ENCODE measurements around the gene PITX1. TPM values are rescaled to one million over a fixed set of nuclear protein-coding genes. Genes with fewer than 3 reads are reported as not detected.
A peak's percentile ranks its signal among the peaks of the same experiment; 100 is the strongest.
"Not testable (repeated sequence)": the region's sequence is repeated elsewhere in the genome, so short reads cannot be mapped to it uniquely, and the experiment has no call there.

PITX1 gene
- total RNA-seq, 1 donor from 2014 or later = not detected

GRCh38 chr5:134993161-134993560 lies 40.9 kb downstream of the PITX1 start:
- no peak for DNase-seq (ENCODE audit: low spot score)
- Histone ChIP-seq H3K27ac (no peak overlapping the region), H3F3A (ENCODE audit: low read depth) (no peaks in the 10 kb centered on the region), H3K4me3 (no peak overlapping the region), H3K79me2 (ENCODE audit: low read depth) (no peaks in the 10 kb centered on the region), H2AFZ (replicated peaks) (no peak overlapping the region), H3K36me3 (no peaks in the 10 kb centered on the region), H3K4me1 (peaks cover 5% of the 10 kb centered on the region), H3K9ac (no peak overlapping the region), H4K20me1 (ENCODE audit: low read depth) (no peaks in the 10 kb centered on the region), H3K27me3 (no peaks in the 10 kb centered on the region), H3K4me2 (no peak overlapping the region), H3K9me3 (ENCODE audit: low read depth) (no peaks in the 10 kb centered on the region)
- Mint-ChIP-seq H3K36me3 (peaks cover 2% of the 10 kb centered on the region), H3K27ac (no peak overlapping the region), H3K4me3 (no peak overlapping the region), H3K27me3 (ENCODE audit: insufficient read depth, low read depth) (peaks cover 5% of the 10 kb centered on the region), H3K4me1 (no peaks in the 10 kb centered on the region), H3K9me3 (peaks cover 4% of the 10 kb centered on the region)
- TF ChIP-seq EZH2phosphoT487 (IDR thresholded peaks at IDR 0.05) (no peak), EZH2 (IDR thresholded peaks at IDR 0.05) (no peak)
- TF ChIP-seq, protein P1, sequence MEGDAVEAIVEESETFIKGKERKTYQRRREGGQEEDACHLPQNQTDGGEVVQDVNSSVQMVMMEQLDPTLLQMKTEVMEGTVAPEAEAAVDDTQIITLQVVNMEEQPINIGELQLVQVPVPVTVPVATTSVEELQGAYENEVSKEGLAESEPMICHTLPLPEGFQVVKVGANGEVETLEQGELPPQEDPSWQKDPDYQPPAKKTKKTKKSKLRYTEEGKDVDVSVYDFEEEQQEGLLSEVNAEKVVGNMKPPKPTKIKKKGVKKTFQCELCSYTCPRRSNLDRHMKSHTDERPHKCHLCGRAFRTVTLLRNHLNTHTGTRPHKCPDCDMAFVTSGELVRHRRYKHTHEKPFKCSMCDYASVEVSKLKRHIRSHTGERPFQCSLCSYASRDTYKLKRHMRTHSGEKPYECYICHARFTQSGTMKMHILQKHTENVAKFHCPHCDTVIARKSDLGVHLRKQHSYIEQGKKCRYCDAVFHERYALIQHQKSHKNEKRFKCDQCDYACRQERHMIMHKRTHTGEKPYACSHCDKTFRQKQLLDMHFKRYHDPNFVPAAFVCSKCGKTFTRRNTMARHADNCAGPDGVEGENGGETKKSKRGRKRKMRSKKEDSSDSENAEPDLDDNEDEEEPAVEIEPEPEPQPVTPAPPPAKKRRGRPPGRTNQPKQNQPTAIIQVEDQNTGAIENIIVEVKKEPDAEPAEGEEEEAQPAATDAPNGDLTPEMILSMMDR (IDR thresholded peaks at IDR 0.05) = no peak

- no peak overlapping the region for H3K9ac ChIP-seq
- no peak overlapping the region for H3K27ac ChIP-seq
- no peaks in the 10 kb centered on the region for H3K9me3 ChIP-seq (ENCODE audit: low read depth)
- H3K4me1 ChIP-seq = peaks cover 5% of the 10 kb centered on the region
- no peak overlapping the region for H2AFZ ChIP-seq (replicated peaks)
- no peak overlapping the region for H3K4me3 Mint-ChIP-seq
- no peaks in the 10 kb centered on the region for H3K79me2 ChIP-seq (ENCODE audit: low read depth)
- DNase-seq (ENCODE audit: low spot score) = no peak
- no peak overlapping the region for H3K27ac Mint-ChIP-seq
- H4K20me1 ChIP-seq (ENCODE audit: low read depth) = no peaks in the 10 kb centered on the region
- no peaks in the 10 kb centered on the region for H3F3A ChIP-seq (ENCODE audit: low read depth)
- no peaks in the 10 kb centered on the region for H3K27me3 ChIP-seq
- no peaks in the 10 kb centered on the region for H3K36me3 Mint-ChIP-seq
- H3K4me2 ChIP-seq = no peak overlapping the region
- no peaks in the 10 kb centered on the region for H3K36me3 ChIP-seq
- peaks cover 4% of the 10 kb centered on the region for H3K9me3 Mint-ChIP-seq
- TF ChIP-seq, protein P1 (IDR thresholded peaks at IDR 0.05) = no peak
- TF ChIP-seq EZH2phosphoT487 (IDR thresholded peaks at IDR 0.05) = no peak
- peaks cover 2% of the 10 kb centered on the region for H3K27me3 Mint-ChIP-seq (ENCODE audit: insufficient read depth, low read depth)
- H3K4me3 ChIP-seq = no peak overlapping the region
- H3K4me1 Mint-ChIP-seq = no peaks in the 10 kb centered on the region
These were observed 41.9 kb downstream of the PITX1 start for GRCh38 chr5:134992148-134992547.

DNA sequence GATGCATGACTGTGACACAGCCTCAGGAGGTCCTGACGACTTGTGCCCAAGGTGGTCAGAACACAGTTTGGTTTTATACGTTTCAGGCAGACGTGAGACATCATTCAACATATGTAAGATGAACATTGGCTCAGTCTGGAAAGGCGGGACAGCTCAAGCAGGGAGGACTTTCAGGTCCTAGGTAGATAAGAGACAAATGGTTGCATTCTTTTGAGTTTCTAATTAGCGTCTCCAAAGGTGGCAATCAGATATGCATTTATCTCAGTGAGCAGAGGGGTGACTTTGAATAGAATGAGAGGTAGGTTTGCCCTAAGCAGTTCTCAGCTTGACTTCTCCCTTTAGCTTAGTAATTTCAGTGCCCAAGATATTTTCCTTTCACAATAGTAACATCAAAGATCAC lies 43.8 kb downstream of the PITX1 start:
- H4K20me1 ChIP-seq (ENCODE audit: low read depth); DNase-seq (ENCODE audit: low spot score); H3K27me3 Mint-ChIP-seq (ENCODE audit: insufficient read depth, low read depth); H3K36me3 Mint-ChIP-seq; H3K36me3 ChIP-seq; H3K4me1 ChIP-seq; H3K9me3 Mint-ChIP-seq; H3K27me3 ChIP-seq; H3K4me3 Mint-ChIP-seq; H3K9me3 ChIP-seq (ENCODE audit: low read depth); H3K27ac Mint-ChIP-seq; H3K4me2 ChIP-seq; H3K79me2 ChIP-seq (ENCODE audit: low read depth); H3K4me1 Mint-ChIP-seq; H3K27ac ChIP-seq; H3K9ac ChIP-seq; H3K4me3 ChIP-seq; H3F3A ChIP-seq (ENCODE audit: low read depth): not testable (repeated sequence)
- peak overlapping the region; percentile 15 for H2AFZ ChIP-seq (replicated peaks)

GRCh38 chr5:134989266-134989830 lies 44.7 kb downstream of the PITX1 start:
- TF ChIP-seq, protein P1 (IDR thresholded peaks at IDR 0.05) = no peak
- TF ChIP-seq EZH2phosphoT487 (IDR thresholded peaks at IDR 0.05) (no peak), EZH2 (IDR thresholded peaks at IDR 0.05) (no peak)
- Histone ChIP-seq H3F3A (ENCODE audit: low read depth) (no peaks in the 10 kb centered on the region), H3K79me2 (ENCODE audit: low read depth) (no peaks in the 10 kb centered on the region), H2AFZ (replicated peaks) (no peak overlapping the region), H3K9ac (no peak overlapping the region), H3K9me3 (ENCODE audit: low read depth) (no peaks in the 10 kb centered on the region), H3K36me3 (no peaks in the 10 kb centered on the region), H4K20me1 (ENCODE audit: low read depth) (no peaks in the 10 kb centered on the region), H3K4me3 (no peak overlapping the region), H3K27me3 (no peaks in the 10 kb centered on the region), H3K27ac (no peak overlapping the region), H3K4me1 (peaks cover 5% of the 10 kb centered on the region), H3K4me2 (no peak overlapping the region)
- H3K4me3 Mint-ChIP-seq = no peak overlapping the region
- no peak overlapping the region for H3K27ac Mint-ChIP-seq
- no peaks in the 10 kb centered on the region for H3K4me1 Mint-ChIP-seq
- H3K27me3 Mint-ChIP-seq (ENCODE audit: insufficient read depth, low read depth) = no peaks in the 10 kb centered on the region
- DNase-seq (ENCODE audit: low spot score) = no peak
- H3K9me3 Mint-ChIP-seq = peaks cover 4% of the 10 kb centered on the region
- H3K36me3 Mint-ChIP-seq = no peaks in the 10 kb centered on the region

Data from neural progenitor cell (in vitro differentiated cells).